Breast epithelium (tissue), 3 donors: ENCODE measurements around the gene CLDN4.
A peak's percentile ranks its signal among the peaks of the same experiment; 100 is the strongest.

Experiments used
- POLR2A ChIP-seq: fragments of 450-650 bp; IDR thresholded peaks from one replicate; pipeline ENCODE4 v1.6.1; 2016; ENCODE audit warnings: antibody characterized with exemption, mild to moderate bottlenecking, moderate library complexity
- POLR2AphosphoS5 ChIP-seq, 3 donors: sonication (generic); formaldehyde crosslinking; IDR thresholded peaks; one replicate each; pipeline ENCODE4 v1.6.1; 2017; ENCODE audit warnings: antibody characterized with exemption in 3 of 3
- TF ChIP-seq, protein P1 (sequence below), 3 donors: fragments of 450-650 bp; IDR thresholded peaks; one replicate each; pipeline ENCODE4 v1.5.1; 2016 to 2017; ENCODE audit warnings: antibody characterized with exemption in 3 of 3, mild to moderate bottlenecking in 3 of 3, moderate library complexity in 3 of 3

DNA sequence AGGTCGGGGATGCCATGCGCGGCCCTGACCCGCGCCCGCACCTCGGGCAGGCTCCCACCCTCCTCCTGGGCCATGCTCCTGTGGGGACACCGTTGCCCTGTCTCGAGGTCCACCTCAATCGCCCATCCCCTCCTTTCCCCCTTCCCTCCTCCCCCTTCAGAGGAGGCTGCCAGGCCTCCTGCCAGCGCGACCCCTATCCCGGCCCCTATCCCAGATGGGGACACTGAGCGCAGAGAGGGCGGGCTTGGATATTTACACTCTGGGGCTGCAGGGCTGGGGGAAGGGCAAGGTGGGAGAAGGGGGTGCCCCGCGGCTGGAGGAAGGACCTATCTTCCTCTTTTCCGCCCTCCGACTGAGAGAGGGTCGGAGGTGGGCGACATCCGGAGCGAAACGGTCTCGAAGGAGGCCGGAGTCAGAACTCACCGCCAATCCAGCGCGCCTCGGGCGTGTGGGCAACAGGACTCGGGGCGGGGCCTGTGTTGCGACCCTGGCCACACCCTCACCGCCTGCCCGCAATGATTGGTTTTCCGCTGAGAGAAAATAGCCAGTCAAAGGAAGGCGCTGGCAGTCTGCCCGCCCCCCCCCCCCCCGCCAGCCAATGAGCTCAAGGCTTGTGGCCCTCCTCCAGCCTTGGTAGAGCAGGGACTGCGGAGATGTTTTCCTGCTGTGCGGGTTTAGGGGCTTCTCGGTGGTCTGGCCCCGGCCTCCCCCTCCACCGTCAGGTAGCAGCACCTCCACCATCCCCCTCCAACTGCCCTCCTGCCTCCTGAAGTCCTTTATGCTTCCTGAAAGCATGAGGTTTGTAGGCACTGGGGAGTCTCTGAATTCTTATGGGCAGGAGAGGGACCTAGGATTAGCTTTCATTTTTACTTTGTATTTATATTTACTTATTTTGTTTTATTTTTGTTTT, 11.5 kb downstream of the CLDN4 start, which contains the start of gene METTL27:
- TF ChIP-seq, protein P1, sequence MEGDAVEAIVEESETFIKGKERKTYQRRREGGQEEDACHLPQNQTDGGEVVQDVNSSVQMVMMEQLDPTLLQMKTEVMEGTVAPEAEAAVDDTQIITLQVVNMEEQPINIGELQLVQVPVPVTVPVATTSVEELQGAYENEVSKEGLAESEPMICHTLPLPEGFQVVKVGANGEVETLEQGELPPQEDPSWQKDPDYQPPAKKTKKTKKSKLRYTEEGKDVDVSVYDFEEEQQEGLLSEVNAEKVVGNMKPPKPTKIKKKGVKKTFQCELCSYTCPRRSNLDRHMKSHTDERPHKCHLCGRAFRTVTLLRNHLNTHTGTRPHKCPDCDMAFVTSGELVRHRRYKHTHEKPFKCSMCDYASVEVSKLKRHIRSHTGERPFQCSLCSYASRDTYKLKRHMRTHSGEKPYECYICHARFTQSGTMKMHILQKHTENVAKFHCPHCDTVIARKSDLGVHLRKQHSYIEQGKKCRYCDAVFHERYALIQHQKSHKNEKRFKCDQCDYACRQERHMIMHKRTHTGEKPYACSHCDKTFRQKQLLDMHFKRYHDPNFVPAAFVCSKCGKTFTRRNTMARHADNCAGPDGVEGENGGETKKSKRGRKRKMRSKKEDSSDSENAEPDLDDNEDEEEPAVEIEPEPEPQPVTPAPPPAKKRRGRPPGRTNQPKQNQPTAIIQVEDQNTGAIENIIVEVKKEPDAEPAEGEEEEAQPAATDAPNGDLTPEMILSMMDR (IDR thresholded peaks at IDR 0.05) = no peak
- peak; percentile 69 for TF ChIP-seq POLR2A
- TF ChIP-seq POLR2AphosphoS5 (IDR thresholded peaks at IDR 0.05) = peak in 2 of 3 donors; percentile 75 to 92
